ENCODE data around the gene ADGRV1. TPM values are rescaled to one million over a fixed set of nuclear protein-coding genes. Genes with fewer than 3 reads are reported as not detected.

ADGRV1 gene
- polyA plus RNA-seq, 3 donors = 0.18 to 0.33 TPM; not detected in 1

DNA sequence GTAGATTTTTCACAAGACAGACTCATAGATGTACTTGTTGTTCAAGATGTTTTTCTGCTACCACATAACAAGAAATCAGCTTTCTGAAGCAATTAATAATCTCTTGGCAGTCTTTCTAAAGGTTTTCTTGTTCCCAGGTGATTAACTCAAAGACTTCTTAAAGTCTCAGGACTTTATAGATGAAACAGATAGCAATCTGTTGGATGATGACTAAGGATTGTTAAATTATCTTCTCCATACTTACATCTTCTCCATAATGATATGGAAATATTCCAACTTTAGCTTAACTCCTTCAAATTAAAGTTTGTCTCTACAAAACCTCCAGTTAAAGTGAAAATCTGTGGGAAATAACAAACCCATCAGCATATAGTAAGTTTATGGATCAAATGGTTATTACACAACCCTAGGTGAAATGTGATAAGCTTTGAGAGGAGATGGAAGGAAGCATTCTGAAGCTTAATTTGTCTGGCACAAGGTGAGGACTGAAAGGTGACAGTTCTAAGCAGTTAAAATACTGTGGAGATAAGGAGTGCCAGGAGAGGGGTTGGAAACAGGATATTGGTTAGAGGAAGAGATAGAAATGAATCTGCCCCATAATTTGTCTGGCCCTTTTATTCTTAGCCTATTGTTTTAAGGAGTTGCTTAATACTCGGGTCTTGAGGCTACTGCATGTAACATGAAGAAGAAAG is 326.7 kb downstream of the ADGRV1 start:
- H3K27me3 Mint-ChIP-seq (ENCODE audit: low read depth in 3 of 3) = no peaks in the 10 kb centered on the region
- no peaks in the 10 kb centered on the region for H3K4me1 Mint-ChIP-seq
- 60% methylated on average over 1 of the region's 1 CpG for WGBS (ENCODE audit: insufficient coverage)

DNA sequence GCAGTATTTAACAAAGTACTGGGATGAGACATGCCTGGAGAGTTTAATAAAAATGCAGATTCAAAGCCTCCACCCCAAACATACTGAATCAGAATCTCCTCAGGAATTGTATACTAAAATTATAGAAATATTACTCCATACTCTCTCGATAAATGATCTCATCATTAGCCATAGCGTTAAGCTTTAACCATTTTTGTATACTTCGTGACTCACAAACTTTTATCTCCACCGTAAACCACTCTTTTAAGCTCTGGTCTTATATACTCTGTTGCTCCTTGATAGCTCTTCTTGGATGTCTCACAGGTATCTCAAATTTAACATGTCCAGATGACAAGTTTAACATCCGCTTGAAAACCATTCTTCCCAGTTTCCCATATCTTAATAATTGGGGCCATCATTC is 327.8 kb downstream of the ADGRV1 start:
- Histone ChIP-seq H3K79me2 (ENCODE audit: insufficient read depth, low read length) (no peaks in the 10 kb centered on the region), H3K36me3 (replicated peaks in 1 of 2; ENCODE audit: control insufficient read depth in 1 of 2, insufficient read depth in 2 of 2, low read length in 2 of 2) (no peaks in the 10 kb centered on the region), H3K4me2 (replicated peaks; ENCODE audit: extremely low read depth, low read length, poor library complexity, severe bottlenecking) (no peak overlapping the region), H2AFZ (ENCODE audit: insufficient read depth, low read depth, low read length, poor library complexity, severe bottlenecking) (no peak overlapping the region), H4K20me1 (ENCODE audit: insufficient read depth, low read length) (no peaks in the 10 kb centered on the region), H3K4me1 (ENCODE audit: control insufficient read depth in 1 of 2, insufficient read depth in 2 of 2, low read length in 2 of 2) (no peaks in the 10 kb centered on the region), H3K27ac (ENCODE audit: low read depth in 1 of 2, low read length in 2 of 2) (no peak overlapping the region), H3K4me3 (replicated peaks in 1 of 3; ENCODE audit: low read depth in 2 of 3, low read length in 3 of 3) (no peak overlapping the region), H3K27me3 (ENCODE audit: control insufficient read depth in 2 of 2, insufficient read depth in 2 of 2, low read length in 2 of 2) (no peaks in the 10 kb centered on the region), H3K9ac (ENCODE audit: insufficient read depth, low read length, poor library complexity, severe bottlenecking) (no peak overlapping the region), H3K9me3 (replicated peaks in 1 of 2; ENCODE audit: control insufficient read depth in 1 of 2, insufficient read depth in 1 of 2, low read length in 2 of 2) (no peaks in the 10 kb centered on the region)
- Mint-ChIP-seq H3K4me3 (no peak overlapping the region), H3K27ac (no peak overlapping the region), H3K9me3 (no peaks in the 10 kb centered on the region), H3K27me3 (ENCODE audit: low read depth in 3 of 3) (no peaks in the 10 kb centered on the region), H3K36me3 (no peaks in the 10 kb centered on the region), H3K4me1 (no peaks in the 10 kb centered on the region)
- TF ChIP-seq, protein P1, sequence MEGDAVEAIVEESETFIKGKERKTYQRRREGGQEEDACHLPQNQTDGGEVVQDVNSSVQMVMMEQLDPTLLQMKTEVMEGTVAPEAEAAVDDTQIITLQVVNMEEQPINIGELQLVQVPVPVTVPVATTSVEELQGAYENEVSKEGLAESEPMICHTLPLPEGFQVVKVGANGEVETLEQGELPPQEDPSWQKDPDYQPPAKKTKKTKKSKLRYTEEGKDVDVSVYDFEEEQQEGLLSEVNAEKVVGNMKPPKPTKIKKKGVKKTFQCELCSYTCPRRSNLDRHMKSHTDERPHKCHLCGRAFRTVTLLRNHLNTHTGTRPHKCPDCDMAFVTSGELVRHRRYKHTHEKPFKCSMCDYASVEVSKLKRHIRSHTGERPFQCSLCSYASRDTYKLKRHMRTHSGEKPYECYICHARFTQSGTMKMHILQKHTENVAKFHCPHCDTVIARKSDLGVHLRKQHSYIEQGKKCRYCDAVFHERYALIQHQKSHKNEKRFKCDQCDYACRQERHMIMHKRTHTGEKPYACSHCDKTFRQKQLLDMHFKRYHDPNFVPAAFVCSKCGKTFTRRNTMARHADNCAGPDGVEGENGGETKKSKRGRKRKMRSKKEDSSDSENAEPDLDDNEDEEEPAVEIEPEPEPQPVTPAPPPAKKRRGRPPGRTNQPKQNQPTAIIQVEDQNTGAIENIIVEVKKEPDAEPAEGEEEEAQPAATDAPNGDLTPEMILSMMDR (IDR thresholded peaks at IDR 0.05) = no peak
- no CpG with 5 or more reads among the region's 5 CpGs for WGBS (ENCODE audit: insufficient coverage)
- intact Hi-C loops (cut with micrococcal nuclease) = no loop called here
- no peak for DNase-seq

More for the DNA sequence above, 326.7 kb downstream of the ADGRV1 start:
- Histone ChIP-seq H2AFZ (ENCODE audit: insufficient read depth, low read depth, low read length, poor library complexity, severe bottlenecking) (no peak overlapping the region), H3K9me3 (replicated peaks in 1 of 2; ENCODE audit: control insufficient read depth in 1 of 2, insufficient read depth in 1 of 2, low read length in 2 of 2) (no peaks in the 10 kb centered on the region), H3K4me1 (ENCODE audit: control insufficient read depth in 1 of 2, insufficient read depth in 2 of 2, low read length in 2 of 2) (no peaks in the 10 kb centered on the region), H3K4me2 (replicated peaks; ENCODE audit: extremely low read depth, low read length, poor library complexity, severe bottlenecking) (no peak overlapping the region), H4K20me1 (ENCODE audit: insufficient read depth, low read length) (no peaks in the 10 kb centered on the region), H3K4me3 (replicated peaks in 1 of 3; ENCODE audit: low read depth in 2 of 3, low read length in 3 of 3) (no peak overlapping the region), H3K27ac (ENCODE audit: low read depth in 1 of 2, low read length in 2 of 2) (no peak overlapping the region), H3K36me3 (replicated peaks in 1 of 2; ENCODE audit: control insufficient read depth in 1 of 2, insufficient read depth in 2 of 2, low read length in 2 of 2) (no peaks in the 10 kb centered on the region), H3K9ac (ENCODE audit: insufficient read depth, low read length, poor library complexity, severe bottlenecking) (no peak overlapping the region), H3K27me3 (ENCODE audit: control insufficient read depth in 2 of 2, insufficient read depth in 2 of 2, low read length in 2 of 2) (no peaks in the 10 kb centered on the region), H3K79me2 (ENCODE audit: insufficient read depth, low read length) (no peaks in the 10 kb centered on the region)
- no peak for DNase-seq
- TF ChIP-seq, protein P1 (IDR thresholded peaks at IDR 0.05) = no peak
- Mint-ChIP-seq H3K4me3 (no peak overlapping the region), H3K27ac (peak overlapping the region in 1 of 7 donors; percentile 52), H3K9me3 (no peaks in the 10 kb centered on the region), H3K36me3 (no peaks in the 10 kb centered on the region)
- intact Hi-C loops (cut with micrococcal nuclease) = no loop called here

Measured in CD14-positive monocyte (primary cell).